ENCODE data around the gene UBXN10.

GRCh38 chr1:20189664-20190063 is 3.8 kb downstream of the UBXN10 start:
- TF ChIP-seq CTCF (conservative IDR thresholded peaks at IDR 0.05; ENCODE audit: low read length), result no peak
- no peak for TF ChIP-seq EZH2phosphoT487 (IDR thresholded peaks at IDR 0.05; ENCODE audit: borderline replicate concordance, low read depth, low read length)
